NT2/D1 (cell line): ENCODE measurements around the gene ICOSLG.
"Not testable (repeated sequence)": the region's sequence is repeated elsewhere in the genome, so short reads cannot be mapped to it uniquely, and the experiment has no call there.

Source experiments
- SUZ12 ChIP-seq: IDR thresholded peaks from 2 replicates; pipeline ENCODE4 v1.6.1; 2011; ENCODE audit not compliant: insufficient read length, insufficient read depth; ENCODE audit errors: extremely low read depth
- YY1 ChIP-seq: IDR thresholded peaks from 2 replicates; pipeline ENCODE4 v1.6.1; 2011; ENCODE audit not compliant: insufficient read length, insufficient read depth
- ZNF274 ChIP-seq: IDR thresholded peaks from 2 replicates; pipeline ENCODE4 v1.6.1; 2011; ENCODE audit warnings: mild to moderate bottlenecking, low read depth, low read length

DNA sequence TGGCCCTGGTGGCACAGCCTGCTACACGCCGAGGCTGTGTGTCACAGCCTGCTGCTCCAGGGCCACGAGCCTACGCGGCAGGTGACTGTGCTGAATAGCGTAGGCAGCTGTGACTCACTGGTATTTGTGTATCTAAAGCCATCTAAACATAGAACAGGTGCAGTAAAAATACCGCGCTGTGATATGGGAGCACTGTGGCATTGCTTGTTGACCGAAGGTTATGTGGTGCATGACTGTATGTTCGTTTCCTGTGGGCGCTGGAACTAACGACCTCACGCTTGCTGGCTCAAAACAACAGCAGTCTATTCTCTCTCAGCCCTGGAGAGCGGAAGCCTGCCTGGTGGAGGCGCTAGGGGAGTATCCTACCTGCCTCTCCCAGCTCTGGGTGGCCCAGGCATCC lies 3.2 kb upstream of the ICOSLG start:
- TF ChIP-seq YY1, ZNF274, SUZ12: not testable (repeated sequence)
